ENCODE results near the gene ANKRD13B. TPM values are rescaled to one million over a fixed set of nuclear protein-coding genes. Genes with fewer than 3 reads are reported as not detected.
"Not testable (repeated sequence)": the region's sequence is repeated elsewhere in the genome, so short reads cannot be mapped to it uniquely, and the experiment has no call there.

ANKRD13B gene
- total RNA-seq, 2 donors from 2014 or later = 2.2 to 2.6 TPM

- no peaks in the 10 kb centered on the region for H3K4me1 ChIP-seq (ENCODE audit: control insufficient read depth, insufficient read depth, low read length)
- H3K4me3 ChIP-seq (ENCODE audit: low read length) = no peak overlapping the region
- H3K27ac ChIP-seq (ENCODE audit: low read depth, low read length) = no peak overlapping the region
- WGBS, 2 experiments (ENCODE audit: insufficient coverage in 1 of 2, insufficient read length in 1 of 2) = 91 to 93% methylated on average over 2 to 5 of the region's 5 CpGs
- Mint-ChIP-seq H3K4me3 (no peak overlapping the region), H3K27ac (no peak overlapping the region), H3K4me1 (peaks cover under 1% of the 10 kb centered on the region), H3K27me3 (ENCODE audit: insufficient read depth) (no peaks in the 10 kb centered on the region), H3K9me3 (no peaks in the 10 kb centered on the region), H3K36me3 (ENCODE audit: low read depth) (no peaks in the 10 kb centered on the region)
- no peak overlapping the region for H3K9ac ChIP-seq (ENCODE audit: extremely low read depth, low read length, poor library complexity, severe bottlenecking)
- no peak for TF ChIP-seq CTCF (conservative IDR thresholded peaks at IDR 0.05)
- H3K36me3 ChIP-seq (ENCODE audit: control insufficient read depth, insufficient read depth, low read length) = no peaks in the 10 kb centered on the region
- no peaks in the 10 kb centered on the region for H3K27me3 ChIP-seq (ENCODE audit: control insufficient read depth, insufficient read depth, low read length, poor library complexity, severe bottlenecking)
- no peak for DNase-seq
- no peaks in the 10 kb centered on the region for H3K9me3 ChIP-seq (ENCODE audit: control insufficient read depth, low read length)
These were observed 56.4 kb downstream of the ANKRD13B start for GRCh38 chr17:29649359-29649758.

GRCh38 chr17:29650396-29650795, 57.5 kb downstream of the ANKRD13B start:
- Histone ChIP-seq H3K9me3 (ENCODE audit: control insufficient read depth, low read length) (no peaks in the 10 kb centered on the region), H3K27ac (ENCODE audit: low read depth, low read length) (no peak overlapping the region), H3K9ac (ENCODE audit: extremely low read depth, low read length, poor library complexity, severe bottlenecking) (no peak overlapping the region), H3K27me3 (ENCODE audit: control insufficient read depth, insufficient read depth, low read length, poor library complexity, severe bottlenecking) (no peaks in the 10 kb centered on the region), H3K4me3 (ENCODE audit: low read length) (no peak overlapping the region), H3K36me3 (ENCODE audit: control insufficient read depth, insufficient read depth, low read length) (no peaks in the 10 kb centered on the region), H3K4me1 (ENCODE audit: control insufficient read depth, insufficient read depth, low read length) (no peaks in the 10 kb centered on the region)
- WGBS, 2 experiments (ENCODE audit: insufficient coverage in 1 of 2, insufficient read length in 1 of 2) = 90 to 100% methylated on average over 3 to 4 of the region's 4 CpGs
- no peak for DNase-seq
- H3K36me3 Mint-ChIP-seq (ENCODE audit: low read depth) = no peaks in the 10 kb centered on the region
- H3K9me3 Mint-ChIP-seq = no peaks in the 10 kb centered on the region
- H3K27ac Mint-ChIP-seq = no peak overlapping the region
- no peak overlapping the region for H3K4me3 Mint-ChIP-seq
- H3K27me3 Mint-ChIP-seq (ENCODE audit: insufficient read depth) = no peaks in the 10 kb centered on the region
- no peak for TF ChIP-seq CTCF (conservative IDR thresholded peaks at IDR 0.05)
- H3K4me1 Mint-ChIP-seq = peaks cover 1% of the 10 kb centered on the region

- H3K9me3 Mint-ChIP-seq; H3K4me3 ChIP-seq (ENCODE audit: low read length); H3K4me1 Mint-ChIP-seq; H3K27ac ChIP-seq (ENCODE audit: low read depth, low read length); H3K4me3 Mint-ChIP-seq; DNase-seq; H3K27ac Mint-ChIP-seq; H3K36me3 Mint-ChIP-seq (ENCODE audit: low read depth); H3K9ac ChIP-seq (ENCODE audit: extremely low read depth, low read length, poor library complexity, severe bottlenecking); H3K9me3 ChIP-seq (ENCODE audit: control insufficient read depth, low read length); H3K27me3 ChIP-seq (ENCODE audit: control insufficient read depth, insufficient read depth, low read length, poor library complexity, severe bottlenecking); H3K4me1 ChIP-seq (ENCODE audit: control insufficient read depth, insufficient read depth, low read length); H3K27me3 Mint-ChIP-seq (ENCODE audit: insufficient read depth); H3K36me3 ChIP-seq (ENCODE audit: control insufficient read depth, insufficient read depth, low read length): not testable (repeated sequence)
- WGBS, 2 experiments (ENCODE audit: insufficient coverage in 1 of 2, insufficient read length in 1 of 2) = 92 to 95% methylated on average over 5 to 7 of the region's 7 CpGs
These were observed 59.0 kb downstream of the ANKRD13B start for GRCh38 chr17:29651913-29652312.

GRCh38 chr17:29652976-29653375, 60.0 kb downstream of the ANKRD13B start:
- Mint-ChIP-seq H3K27ac (no peak overlapping the region), H3K9me3 (no peaks in the 10 kb centered on the region)

More at GRCh38 chr17:29652976-29653375, 60.0 kb downstream of the ANKRD13B start:
- Histone ChIP-seq H3K4me1 (ENCODE audit: control insufficient read depth, insufficient read depth, low read length) (no peaks in the 10 kb centered on the region), H3K27ac (ENCODE audit: low read depth, low read length) (no peak overlapping the region), H3K36me3 (ENCODE audit: control insufficient read depth, insufficient read depth, low read length) (no peaks in the 10 kb centered on the region), H3K4me3 (ENCODE audit: low read length) (no peak overlapping the region), H3K9me3 (ENCODE audit: control insufficient read depth, low read length) (no peaks in the 10 kb centered on the region), H3K27me3 (ENCODE audit: control insufficient read depth, insufficient read depth, low read length, poor library complexity, severe bottlenecking) (no peaks in the 10 kb centered on the region), H3K9ac (ENCODE audit: extremely low read depth, low read length, poor library complexity, severe bottlenecking) (no peak overlapping the region)
- Mint-ChIP-seq H3K4me1 (peaks cover 1% of the 10 kb centered on the region), H3K4me3 (no peak overlapping the region), H3K36me3 (ENCODE audit: low read depth) (no peaks in the 10 kb centered on the region), H3K27me3 (ENCODE audit: insufficient read depth) (no peaks in the 10 kb centered on the region)
- no peak for DNase-seq
- no peak for TF ChIP-seq CTCF (conservative IDR thresholded peaks at IDR 0.05)

Measured in endodermal cell (in vitro differentiated cells).